GM18499 (cell line): ENCODE measurements around the gene ASB13.

Experiments
- ATAC-seq: cut with Tn5 transposase; IDR thresholded peaks from one replicate; pipeline ENCODE4 v1.9.1; 2021; ENCODE audit warnings: moderate number of reproducible peaks; ENCODE audit not compliant: insufficient read depth, unreplicated experiment

The ASB13 gene

GRCh38 chr10:5670662-5671375 is 4.4 kb upstream of the ASB13 start:
- no peak for ATAC-seq

- ATAC-seq = no peak
Measured at GRCh38 chr10:5669604-5670003, 3.2 kb upstream of the ASB13 start.

GRCh38 chr10:5668429-5668828 is 2.0 kb upstream of the ASB13 start:
- ATAC-seq = no peak

- no peak for ATAC-seq
Measured at GRCh38 chr10:5666841-5667630, 641 bp upstream of the ASB13 start.

GRCh38 chr10:5665373-5666007 is 905 bp downstream of the ASB13 start:
- ATAC-seq = no peak

- no peak for ATAC-seq
Measured at GRCh38 chr10:5663692-5664427, 2.5 kb downstream of the ASB13 start.

- ATAC-seq = no peak
Measured at GRCh38 chr10:5662708-5663579, 3.5 kb downstream of the ASB13 start.

GRCh38 chr10:5661043-5661442 is 5.4 kb downstream of the ASB13 start:
- no peak for ATAC-seq

GRCh38 chr10:5659702-5660528 is 6.5 kb downstream of the ASB13 start:
- ATAC-seq = no peak

GRCh38 chr10:5658871-5659618 is 7.3 kb downstream of the ASB13 start:
- ATAC-seq = no peak

GRCh38 chr10:5656737-5657579 is 9.4 kb downstream of the ASB13 start:
- ATAC-seq = no peak

- ATAC-seq = no peak
Measured at GRCh38 chr10:5655121-5655520, 11.3 kb downstream of the ASB13 start.

GRCh38 chr10:5654218-5654755 is 12.1 kb downstream of the ASB13 start:
- no peak for ATAC-seq

- ATAC-seq = no peak
Measured at GRCh38 chr10:5652746-5653145, 13.6 kb downstream of the ASB13 start.

GRCh38 chr10:5651388-5651764 is 15.0 kb downstream of the ASB13 start:
- no peak for ATAC-seq

- no peak for ATAC-seq
Measured at GRCh38 chr10:5650664-5651387, 15.6 kb downstream of the ASB13 start.
